Ishikawa (cell line): ENCODE data around the gene LRBA.

ENCODE experiments used
- CEBPB ChIP-seq: IDR thresholded peaks from 2 replicates; pipeline ENCODE4 v1.6.1; 2012
- CREB1 ChIP-seq: IDR thresholded peaks from 2 replicates; pipeline ENCODE4 v1.6.1; 2012; ENCODE audit warnings: low read depth
- EGR1 ChIP-seq: IDR thresholded peaks from 2 replicates; pipeline ENCODE4 v1.6.1; 2012
- EP300 ChIP-seq: IDR thresholded peaks from 2 replicates; pipeline ENCODE4 v1.6.1; 2012; ENCODE audit warnings: borderline replicate concordance
- FOXM1 ChIP-seq: IDR thresholded peaks from 2 replicates; pipeline ENCODE4 v1.6.1; 2012; ENCODE audit warnings: low read depth, borderline replicate concordance
- NFIC ChIP-seq: IDR thresholded peaks from 2 replicates; pipeline ENCODE4 v1.6.1; 2012
- RAD21 ChIP-seq: IDR thresholded peaks from 2 replicates; pipeline ENCODE4 v1.6.1; 2012; ENCODE audit warnings: low read depth
- TAF1 ChIP-seq: IDR thresholded peaks from 2 replicates; pipeline ENCODE4 v1.6.1; 2012; ENCODE audit warnings: low read depth, mild to moderate bottlenecking
- TCF12 ChIP-seq: IDR thresholded peaks from 2 replicates; pipeline ENCODE4 v1.6.1; 2012; ENCODE audit warnings: low read depth
- TEAD4 ChIP-seq: IDR thresholded peaks from 2 replicates; pipeline ENCODE4 v1.6.1; 2012
- YY1 ChIP-seq: IDR thresholded peaks from 2 replicates; pipeline ENCODE4 v1.6.1; 2012; ENCODE audit warnings: low read depth
- ZBTB7A ChIP-seq: IDR thresholded peaks from 2 replicates; pipeline ENCODE4 v1.6.1; 2012; ENCODE audit warnings: low read depth
- TF ChIP-seq, protein P1 (sequence below): IDR thresholded peaks from 2 replicates; pipeline ENCODE4 v1.6.1; 2012; ENCODE audit warnings: low read depth, mild to moderate bottlenecking
- TF ChIP-seq, protein P2 (sequence below): IDR thresholded peaks from 2 replicates; pipeline ENCODE4 v1.6.1; 2012
- TF ChIP-seq, protein P3 (sequence below): IDR thresholded peaks from 2 replicates; pipeline ENCODE4 v1.6.1; 2012

The LRBA gene

DNA sequence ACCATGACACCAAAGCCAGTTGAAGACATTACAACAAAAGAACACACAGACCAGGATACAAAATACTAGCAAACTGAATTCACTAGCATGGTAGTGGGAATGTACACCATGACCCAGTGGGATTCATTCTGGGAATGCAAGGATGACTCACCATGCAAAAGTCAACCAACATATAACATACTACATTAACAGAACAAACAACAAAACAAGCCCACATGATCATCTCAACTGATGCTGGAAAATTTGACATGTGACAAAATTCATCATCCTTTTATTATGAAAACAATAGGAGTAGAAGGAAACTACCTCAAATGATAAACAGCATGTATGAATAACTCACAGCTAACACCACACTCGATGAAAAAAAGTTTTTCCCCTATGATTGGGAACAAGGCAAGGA, 746.6 kb downstream of the LRBA start:
- TF ChIP-seq ZBTB7A (no peak), TEAD4 (no peak), YY1 (no peak), TAF1 (no peak), NFIC (no peak), FOXM1 (no peak), CREB1 (no peak), EP300 (no peak), TCF12 (no peak), CEBPB (no peak), EGR1 (no peak)
- TF ChIP-seq, protein P1, sequence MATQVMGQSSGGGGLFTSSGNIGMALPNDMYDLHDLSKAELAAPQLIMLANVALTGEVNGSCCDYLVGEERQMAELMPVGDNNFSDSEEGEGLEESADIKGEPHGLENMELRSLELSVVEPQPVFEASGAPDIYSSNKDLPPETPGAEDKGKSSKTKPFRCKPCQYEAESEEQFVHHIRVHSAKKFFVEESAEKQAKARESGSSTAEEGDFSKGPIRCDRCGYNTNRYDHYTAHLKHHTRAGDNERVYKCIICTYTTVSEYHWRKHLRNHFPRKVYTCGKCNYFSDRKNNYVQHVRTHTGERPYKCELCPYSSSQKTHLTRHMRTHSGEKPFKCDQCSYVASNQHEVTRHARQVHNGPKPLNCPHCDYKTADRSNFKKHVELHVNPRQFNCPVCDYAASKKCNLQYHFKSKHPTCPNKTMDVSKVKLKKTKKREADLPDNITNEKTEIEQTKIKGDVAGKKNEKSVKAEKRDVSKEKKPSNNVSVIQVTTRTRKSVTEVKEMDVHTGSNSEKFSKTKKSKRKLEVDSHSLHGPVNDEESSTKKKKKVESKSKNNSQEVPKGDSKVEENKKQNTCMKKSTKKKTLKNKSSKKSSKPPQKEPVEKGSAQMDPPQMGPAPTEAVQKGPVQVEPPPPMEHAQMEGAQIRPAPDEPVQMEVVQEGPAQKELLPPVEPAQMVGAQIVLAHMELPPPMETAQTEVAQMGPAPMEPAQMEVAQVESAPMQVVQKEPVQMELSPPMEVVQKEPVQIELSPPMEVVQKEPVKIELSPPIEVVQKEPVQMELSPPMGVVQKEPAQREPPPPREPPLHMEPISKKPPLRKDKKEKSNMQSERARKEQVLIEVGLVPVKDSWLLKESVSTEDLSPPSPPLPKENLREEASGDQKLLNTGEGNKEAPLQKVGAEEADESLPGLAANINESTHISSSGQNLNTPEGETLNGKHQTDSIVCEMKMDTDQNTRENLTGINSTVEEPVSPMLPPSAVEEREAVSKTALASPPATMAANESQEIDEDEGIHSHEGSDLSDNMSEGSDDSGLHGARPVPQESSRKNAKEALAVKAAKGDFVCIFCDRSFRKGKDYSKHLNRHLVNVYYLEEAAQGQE = no peak
- TF ChIP-seq, protein P2, sequence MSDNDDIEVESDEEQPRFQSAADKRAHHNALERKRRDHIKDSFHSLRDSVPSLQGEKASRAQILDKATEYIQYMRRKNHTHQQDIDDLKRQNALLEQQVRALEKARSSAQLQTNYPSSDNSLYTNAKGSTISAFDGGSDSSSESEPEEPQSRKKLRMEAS = no peak
- TF ChIP-seq, protein P3, sequence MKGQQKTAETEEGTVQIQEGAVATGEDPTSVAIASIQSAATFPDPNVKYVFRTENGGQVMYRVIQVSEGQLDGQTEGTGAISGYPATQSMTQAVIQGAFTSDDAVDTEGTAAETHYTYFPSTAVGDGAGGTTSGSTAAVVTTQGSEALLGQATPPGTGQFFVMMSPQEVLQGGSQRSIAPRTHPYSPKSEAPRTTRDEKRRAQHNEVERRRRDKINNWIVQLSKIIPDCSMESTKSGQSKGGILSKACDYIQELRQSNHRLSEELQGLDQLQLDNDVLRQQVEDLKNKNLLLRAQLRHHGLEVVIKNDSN = no peak

DNA sequence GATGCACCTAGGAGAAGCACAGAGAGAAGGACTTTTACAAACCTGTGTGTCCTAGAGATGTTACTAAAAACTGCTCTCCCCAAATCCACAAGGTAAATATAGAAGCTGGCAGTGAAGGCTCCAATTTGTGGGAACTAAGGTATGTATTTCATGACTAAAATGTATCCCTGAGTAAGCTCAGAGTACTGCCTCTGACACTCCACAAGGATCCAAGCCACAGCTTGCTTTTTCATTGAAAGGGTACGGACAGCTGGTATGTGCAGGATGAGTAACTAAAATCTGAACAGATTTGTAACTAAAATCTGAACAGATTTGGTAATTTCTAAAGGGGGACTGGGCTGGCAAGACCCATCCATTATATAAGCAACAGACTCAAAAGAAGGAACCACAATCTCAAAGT, 749.3 kb downstream of the LRBA start:
- TF ChIP-seq, protein P1 = no peak
- TF ChIP-seq NFIC = no peak
- TF ChIP-seq CREB1 = no peak
- TF ChIP-seq, protein P2 = no peak
- TF ChIP-seq FOXM1 = no peak

DNA sequence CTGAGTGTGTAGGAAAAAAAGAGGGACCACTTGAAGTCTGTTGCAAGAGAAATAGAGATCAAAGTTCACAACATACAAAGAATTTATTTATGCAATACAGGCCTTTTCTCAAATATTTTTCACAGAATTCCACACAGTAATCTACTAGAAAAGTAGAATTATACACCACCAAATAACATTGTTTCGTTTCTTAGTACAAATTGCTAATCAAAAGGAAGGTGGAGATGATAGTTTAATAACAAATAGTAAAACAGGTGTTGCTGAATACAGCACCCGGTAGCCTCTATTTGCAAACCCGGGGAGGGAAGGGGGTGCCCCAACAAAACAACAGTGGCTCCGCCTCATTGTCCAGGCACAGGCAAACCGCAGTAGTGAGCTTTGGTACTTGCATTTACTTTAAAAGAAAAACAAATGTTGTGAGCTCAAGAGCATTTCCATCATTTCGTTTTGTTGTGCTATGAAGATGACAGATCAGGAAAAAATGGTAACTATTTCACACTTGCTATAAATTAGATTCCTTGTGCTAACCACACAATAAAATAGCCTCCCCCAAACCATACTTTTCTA, 750.4 kb downstream of the LRBA start:
- no peak for TF ChIP-seq EGR1
- TF ChIP-seq, protein P1 = no peak
- TF ChIP-seq CREB1 = no peak
- no peak for TF ChIP-seq YY1
- no peak for TF ChIP-seq TEAD4
- TF ChIP-seq, protein P3 = no peak
- no peak for TF ChIP-seq CEBPB
- no peak for TF ChIP-seq RAD21
- TF ChIP-seq, protein P2 = no peak
- no peak for TF ChIP-seq TCF12
- TF ChIP-seq NFIC = no peak
- TF ChIP-seq FOXM1 = no peak
- no peak for TF ChIP-seq ZBTB7A
- TF ChIP-seq EP300 = no peak
- no peak for TF ChIP-seq TAF1

DNA sequence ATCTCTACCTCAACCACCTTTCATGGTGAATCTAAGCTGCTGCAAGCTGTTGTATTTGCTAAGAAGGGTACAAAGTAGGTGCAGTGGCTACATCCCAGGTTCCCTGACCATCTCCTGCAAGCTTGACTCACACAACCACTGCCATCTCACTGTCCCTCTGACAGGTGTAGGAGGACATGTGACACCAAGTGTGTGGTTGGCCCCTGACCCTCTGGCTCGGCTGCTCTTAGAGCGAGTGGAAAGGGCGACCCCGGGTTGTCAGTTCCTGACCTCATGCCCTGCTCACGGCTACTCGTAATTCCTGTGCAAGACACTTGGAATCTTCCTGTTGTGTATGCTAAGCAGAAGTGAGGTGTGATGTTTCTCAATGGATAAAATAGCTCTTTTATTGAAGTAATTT, 752.5 kb downstream of the LRBA start:
- TF ChIP-seq RAD21 (no peak), CEBPB (no peak), EP300 (no peak), TCF12 (no peak)
- TF ChIP-seq, protein P1 = no peak
- TF ChIP-seq, protein P3 = no peak
